H9 (cell line): Measurements from ENCODE around the gene SLC6A7. TPM values are rescaled to one million over a fixed set of nuclear protein-coding genes. Genes with fewer than 3 reads are reported as not detected.

Source experiments
- DNase-seq: peaks from one replicate; pipeline ENCODE4 v3.0.0-alpha.2; 2017
- H2AFZ ChIP-seq: one replicate; pipeline ENCODE4 v1.6.1; 2013; ENCODE audit warnings: mild to moderate bottlenecking, low read length, control low read depth, moderate library complexity
- H2AK5ac ChIP-seq: 2 replicates; pipeline ENCODE4 v1.6.1; 2013; ENCODE audit warnings: low read length, control low read depth, mixed read lengths; ENCODE audit not compliant: insufficient read length
- H2BK120ac ChIP-seq: one replicate; pipeline ENCODE4 v1.6.1; 2013; ENCODE audit warnings: low read depth, mild to moderate bottlenecking, low read length, control low read depth, inconsistent platforms; ENCODE audit not compliant: poor library complexity, severe bottlenecking
- H2BK12ac ChIP-seq: 2 replicates; pipeline ENCODE4 v1.6.1; 2013; ENCODE audit warnings: low read length, control low read depth, mixed read lengths, low read depth; ENCODE audit not compliant: insufficient read length
- H2BK15ac ChIP-seq: 2 replicates; pipeline ENCODE4 v1.6.1; 2013; ENCODE audit warnings: low read depth, low read length, control low read depth
- H2BK20ac ChIP-seq: one replicate; pipeline ENCODE4 v1.6.1; 2013; ENCODE audit warnings: low read depth, mild to moderate bottlenecking, low read length, control low read depth, inconsistent platforms; ENCODE audit not compliant: poor library complexity, severe bottlenecking
- H2BK5ac ChIP-seq: 2 replicates; pipeline ENCODE4 v1.6.1; 2013; ENCODE audit warnings: low read length, control low read depth, mixed read lengths; ENCODE audit not compliant: insufficient read length
- H3K14ac ChIP-seq: 2 replicates; pipeline ENCODE4 v1.6.1; 2013; ENCODE audit warnings: low read length, control low read depth; ENCODE audit not compliant: insufficient read depth
- H3K18ac ChIP-seq: 2 replicates; pipeline ENCODE4 v1.6.1; 2013; ENCODE audit warnings: low read depth, mild to moderate bottlenecking, mixed read lengths, low read length, control low read depth; ENCODE audit not compliant: insufficient read length
- H3K23ac ChIP-seq: 2 replicates; pipeline ENCODE4 v1.6.1; 2013; ENCODE audit warnings: low read length, control low read depth, mixed read lengths, low read depth; ENCODE audit not compliant: insufficient read length
- H3K23me2 ChIP-seq: 2 replicates; pipeline ENCODE4 v1.6.1; 2013; ENCODE audit warnings: low read depth, mild to moderate bottlenecking, mixed read lengths, low read length, control low read depth; ENCODE audit not compliant: insufficient read length, poor library complexity, severe bottlenecking
- H3K27ac ChIP-seq: 2 replicates; pipeline ENCODE4 v1.5.1; 2013; ENCODE audit warnings: low read length, control low read depth, mixed read lengths, low read depth; ENCODE audit not compliant: insufficient read length
- H3K27me3 ChIP-seq: 2 replicates; pipeline ENCODE4 v1.6.1; 2013; ENCODE audit warnings: low read length, control low read depth, inconsistent platforms; ENCODE audit not compliant: insufficient read depth
- H3K4ac ChIP-seq: 2 replicates; pipeline ENCODE4 v1.6.1; 2013; ENCODE audit warnings: low read depth, mild to moderate bottlenecking, control low read depth, inconsistent platforms, low read length, moderate library complexity
- H3K4me1 ChIP-seq: 2 replicates; pipeline ENCODE4 v1.6.1; 2013; ENCODE audit warnings: low read length, control low read depth, inconsistent platforms; ENCODE audit not compliant: insufficient read depth
- H3K4me2 ChIP-seq: 2 replicates; pipeline ENCODE4 v1.6.1; 2013; ENCODE audit warnings: low read length, control low read depth, mixed read lengths; ENCODE audit not compliant: insufficient read length, insufficient read depth
- H3K56ac ChIP-seq: 2 replicates; pipeline ENCODE4 v1.6.1; 2013; ENCODE audit warnings: low read depth, mild to moderate bottlenecking, mixed read lengths, low read length, control low read depth; ENCODE audit not compliant: insufficient read length
- H3K79me1 ChIP-seq: 2 replicates; pipeline ENCODE4 v1.6.1; 2013; ENCODE audit warnings: low read depth, mild to moderate bottlenecking, moderate library complexity, low read length, control low read depth, inconsistent platforms; ENCODE audit not compliant: insufficient read depth, poor library complexity, severe bottlenecking
- H3K79me2 ChIP-seq: 2 replicates; pipeline ENCODE4 v1.6.1; 2013; ENCODE audit warnings: low read length, control low read depth, inconsistent platforms; ENCODE audit not compliant: insufficient read depth
- H3K9ac ChIP-seq: 2 replicates; pipeline ENCODE4 v1.6.1; 2013; ENCODE audit warnings: low read length, control low read depth, mixed read lengths; ENCODE audit not compliant: insufficient read length; ENCODE audit errors: extremely low read depth
- H3K9me3 ChIP-seq: one replicate; pipeline ENCODE4 v1.6.1; 2013; ENCODE audit warnings: low read depth, low read length, inconsistent platforms; ENCODE audit not compliant: control insufficient read depth
- H3T11ph ChIP-seq: one replicate; pipeline ENCODE4 v1.6.1; 2013; ENCODE audit warnings: mild to moderate bottlenecking, low read length, control low read depth, inconsistent platforms
- H4K20me1 ChIP-seq: one replicate; pipeline ENCODE4 v1.6.1; 2013; ENCODE audit not compliant: control insufficient read depth, insufficient read length, insufficient read depth
- H4K5ac ChIP-seq: 2 replicates; pipeline ENCODE4 v1.6.1; 2013; ENCODE audit warnings: low read depth, mild to moderate bottlenecking, mixed read lengths, low read length, control low read depth; ENCODE audit not compliant: insufficient read length
- H4K8ac ChIP-seq: replicated peaks from 2 replicates; pipeline ENCODE4 v1.6.1; 2013; ENCODE audit warnings: low read length, control low read depth, mixed read lengths, low read depth; ENCODE audit not compliant: insufficient read length
- H4K91ac ChIP-seq: 2 replicates; pipeline ENCODE4 v1.6.1; 2013; ENCODE audit warnings: low read depth, mild to moderate bottlenecking, moderate library complexity, mixed read lengths, low read length, control low read depth; ENCODE audit not compliant: insufficient read length
- H3K27ac Mint-ChIP-seq, 3 experiments: 2 replicates in 2 of 3; 3 replicates in 1 of 3; pipeline ENCODE4 v1.8.0; 2020 to 2021; ENCODE audit warnings: mixed read lengths in 3 of 3, mild to moderate bottlenecking in 1 of 3, moderate library complexity in 1 of 3
- H3K27me3 Mint-ChIP-seq: 2 replicates; pipeline ENCODE4 v1.8.0; 2021; ENCODE audit warnings: low read depth, mild to moderate bottlenecking, moderate library complexity, mixed read lengths
- H3K36me3 Mint-ChIP-seq, 3 experiments: 2 replicates in 2 of 3; 3 replicates in 1 of 3; pipeline ENCODE4 v1.8.0; 2020 to 2021; ENCODE audit warnings: low read depth in 3 of 3, mixed read lengths in 3 of 3; ENCODE audit not compliant: insufficient read depth in 1 of 3
- H3K4me1 Mint-ChIP-seq, 2 experiments: 2 replicates each; pipeline ENCODE4 v1.8.0; 2020; ENCODE audit warnings: mixed read lengths in 2 of 2
- H3K4me3 Mint-ChIP-seq, 2 experiments: 2 replicates in 1 of 2; 3 replicates in 1 of 2; pipeline ENCODE4 v1.8.0; 2020 to 2021; ENCODE audit warnings: mild to moderate bottlenecking in 2 of 2, mixed read lengths in 2 of 2, moderate library complexity in 1 of 2
- H3K9me3 Mint-ChIP-seq, 2 experiments: 2 replicates in 1 of 2; 3 replicates in 1 of 2; pipeline ENCODE4 v1.8.0; 2020; ENCODE audit warnings: mild to moderate bottlenecking in 2 of 2, mixed read lengths in 2 of 2, moderate library complexity in 1 of 2
- CTCF ChIP-seq: fragments of 200-600 bp; sonication (generic); conservative IDR thresholded peaks from 3 replicates; pipeline ENCODE4 v1.8.0; 2021; ENCODE audit warnings: antibody characterized with exemption, mild to moderate bottlenecking
- WGBS: extraction: QIAGEN DNeasy Blood & Tissue Kit; methylation state at CpG from one replicate; pipeline ENCODE4 v1.1.7; 2013; ENCODE audit warnings: missing lambda C conversion rate, low lambda C conversion rate, mixed read lengths; ENCODE audit not compliant: insufficient read length; ENCODE audit errors: extremely low coverage; 5-methylcytosine and 5-hydroxymethylcytosine counted together
- total RNA-seq: library from RNA; stranded (reverse); gene quantifications from 2 replicates; pipeline ENCODE4 v1.2.1, GENCODE V29; 2021

Gene SLC6A7
- total RNA-seq, 1 experiment from 2014 or later = not detected

GRCh38 chr5:150256410-150257064 is 66.7 kb downstream of the SLC6A7 start:
- Histone ChIP-seq H3K23ac (no peak overlapping the region), H4K20me1 (no peaks in the 10 kb centered on the region), H3T11ph (no peak overlapping the region), H3K79me1 (no peaks in the 10 kb centered on the region), H3K9me3 (no peaks in the 10 kb centered on the region), H3K18ac (no peak overlapping the region), H2BK5ac (no peak overlapping the region), H4K5ac (no peak overlapping the region), H3K27ac (no peak overlapping the region), H3K56ac (no peak overlapping the region), H3K79me2 (no peaks in the 10 kb centered on the region), H3K14ac (no peak overlapping the region), H2AK5ac (no peak overlapping the region), H2AFZ (no peak overlapping the region), H2BK120ac (no peak overlapping the region), H4K91ac (no peak overlapping the region), H2BK15ac (no peak overlapping the region), H3K4me2 (no peak overlapping the region), H2BK20ac (no peak overlapping the region), H3K9ac (no peak overlapping the region), H3K4ac (no peak overlapping the region), H3K23me2 (no peaks in the 10 kb centered on the region), H2BK12ac (no peak overlapping the region), H3K27me3 (no peaks in the 10 kb centered on the region), H4K8ac (no peak overlapping the region), H3K4me1 (no peaks in the 10 kb centered on the region; the same call in 1 of the 2 replicates)
- H3K4me3 Mint-ChIP-seq = no peak overlapping the region
- no peaks in the 10 kb centered on the region; a peak in 1 of 7 replicates for H3K36me3 Mint-ChIP-seq
- no peaks in the 10 kb centered on the region; the same call in 1 of the 2 replicates for H3K27me3 Mint-ChIP-seq
- H3K27ac Mint-ChIP-seq = no peak overlapping the region; a peak in 1 of 7 replicates
- no peaks in the 10 kb centered on the region for H3K9me3 Mint-ChIP-seq
- peaks cover 5 to 14% of the 10 kb centered on the region in 2 experiments for H3K4me1 Mint-ChIP-seq
- no CpG with 5 or more reads among the region's 12 CpGs for WGBS
- peak; percentile 65 for TF ChIP-seq CTCF
- DNase-seq = peak; percentile 62
